ENCODE measurements around the gene ZFP37.
"Not testable (repeated sequence)": the region's sequence is repeated elsewhere in the genome, so short reads cannot be mapped to it uniquely, and the experiment has no call there.

Gene ZFP37

GRCh38 chr9:113056191-113057106 lies at the start of gene ZFP37:
Gene ZFP37, minus strand, starts transcription at chr9:113056724. Its CDS starts 36 bp downstream, at chr9:113056688.
- peak; percentile 81 for DNase-seq (ENCODE audit: low spot score)

DNA sequence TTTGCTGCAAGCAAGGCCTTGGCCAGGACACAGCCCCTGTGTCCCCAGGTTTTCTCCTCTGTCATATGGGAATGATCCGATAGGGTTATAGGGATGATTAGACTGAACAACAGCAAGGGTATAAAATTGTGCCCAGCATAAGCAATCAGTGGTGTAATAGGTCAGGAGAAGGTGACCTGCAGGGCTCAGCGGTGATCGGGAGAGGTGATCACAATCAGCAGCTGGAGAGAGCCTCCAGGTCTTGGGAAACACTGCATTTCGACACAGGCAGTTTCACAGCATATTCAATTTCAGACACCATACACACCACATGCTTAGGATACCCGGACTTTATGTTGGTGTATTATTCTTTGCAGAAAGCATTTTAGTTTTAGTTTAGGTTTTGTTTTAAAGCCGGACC lies 48.8 kb upstream of the ZFP37 start:
- not testable (repeated sequence) for DNase-seq (ENCODE audit: low spot score)

DNA sequence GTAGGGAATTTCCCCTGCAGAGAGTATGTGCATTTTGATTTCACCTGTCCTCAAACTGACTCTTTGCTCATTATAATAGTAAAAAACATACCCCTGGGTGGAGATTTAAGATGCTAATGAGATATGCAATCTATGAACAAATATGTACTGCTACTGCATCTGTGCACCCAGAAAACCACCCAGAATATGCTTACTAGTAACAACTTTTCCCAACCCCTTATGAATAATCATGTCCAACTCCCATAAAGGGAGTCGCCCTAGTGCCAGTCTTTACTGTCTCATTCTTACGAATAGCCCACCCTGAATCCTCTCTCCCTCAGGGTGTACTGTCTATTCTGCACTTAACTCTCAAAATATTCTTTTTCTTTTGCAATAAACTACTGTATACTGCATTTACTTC lies 39.0 kb upstream of the ZFP37 start:
- no peak for DNase-seq (ENCODE audit: low spot score)

DNA sequence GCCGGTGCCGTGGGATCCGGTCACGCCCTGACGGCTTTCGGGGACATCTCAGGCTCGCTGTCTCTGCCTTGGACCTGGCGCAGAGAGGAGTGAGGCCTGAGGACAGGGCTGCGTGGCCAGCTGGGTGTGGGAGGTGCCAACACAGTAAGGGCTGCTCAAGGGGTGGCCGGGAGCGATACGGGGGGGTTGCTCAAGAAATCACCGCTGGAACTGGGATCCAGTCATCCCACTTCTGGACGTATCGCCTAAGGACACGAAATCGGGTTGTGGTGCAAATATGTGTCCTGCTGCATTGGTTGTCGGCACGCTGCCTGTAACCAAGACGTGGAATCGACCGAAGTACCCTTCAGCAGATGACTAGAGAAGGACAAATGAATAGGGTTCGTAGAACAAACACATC lies 33.4 kb upstream of the ZFP37 start:
- DNase-seq (ENCODE audit: low spot score) = not testable (repeated sequence)

- DNase-seq (ENCODE audit: low spot score) = not testable (repeated sequence)
Observed at GRCh38 chr9:113089143-113089505, 32.6 kb upstream of the ZFP37 start.

GRCh38 chr9:113088456-113089142 lies 32.1 kb upstream of the ZFP37 start:
- not testable (repeated sequence) for DNase-seq (ENCODE audit: low spot score)

- not testable (repeated sequence) for DNase-seq (ENCODE audit: low spot score)
Observed at GRCh38 chr9:113062932-113063310, 6.4 kb upstream of the ZFP37 start.

GRCh38 chr9:113062256-113062931 lies 5.9 kb upstream of the ZFP37 start:
- DNase-seq (ENCODE audit: low spot score) = not testable (repeated sequence)

- not testable (repeated sequence) for DNase-seq (ENCODE audit: low spot score)
Observed at GRCh38 chr9:113061072-113061850, 4.7 kb upstream of the ZFP37 start.

- DNase-seq (ENCODE audit: low spot score) = peak; percentile 3
Observed at GRCh38 chr9:113059581-113060284, 3.2 kb upstream of the ZFP37 start.

DNA sequence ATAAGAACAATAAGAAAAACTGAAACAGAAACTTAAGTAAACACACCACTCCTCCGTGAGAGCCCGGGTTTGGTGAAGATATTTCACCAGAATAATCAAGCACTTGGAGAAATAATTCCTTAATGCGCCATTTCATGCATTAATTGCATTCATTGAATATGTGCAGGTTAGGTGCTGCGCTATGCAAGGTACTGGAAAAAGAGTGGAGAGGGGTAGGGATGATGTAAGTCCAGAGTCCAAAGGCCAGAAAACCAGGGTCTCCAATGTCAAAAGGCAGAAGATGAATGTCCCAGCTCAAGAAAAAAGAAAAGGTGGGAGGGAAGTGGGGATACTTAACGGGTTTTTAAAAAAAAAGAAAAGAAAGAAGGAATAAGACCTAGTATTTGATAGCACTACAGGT lies 669 bp upstream of the ZFP37 start:
- no peak for DNase-seq (ENCODE audit: low spot score)

DNA sequence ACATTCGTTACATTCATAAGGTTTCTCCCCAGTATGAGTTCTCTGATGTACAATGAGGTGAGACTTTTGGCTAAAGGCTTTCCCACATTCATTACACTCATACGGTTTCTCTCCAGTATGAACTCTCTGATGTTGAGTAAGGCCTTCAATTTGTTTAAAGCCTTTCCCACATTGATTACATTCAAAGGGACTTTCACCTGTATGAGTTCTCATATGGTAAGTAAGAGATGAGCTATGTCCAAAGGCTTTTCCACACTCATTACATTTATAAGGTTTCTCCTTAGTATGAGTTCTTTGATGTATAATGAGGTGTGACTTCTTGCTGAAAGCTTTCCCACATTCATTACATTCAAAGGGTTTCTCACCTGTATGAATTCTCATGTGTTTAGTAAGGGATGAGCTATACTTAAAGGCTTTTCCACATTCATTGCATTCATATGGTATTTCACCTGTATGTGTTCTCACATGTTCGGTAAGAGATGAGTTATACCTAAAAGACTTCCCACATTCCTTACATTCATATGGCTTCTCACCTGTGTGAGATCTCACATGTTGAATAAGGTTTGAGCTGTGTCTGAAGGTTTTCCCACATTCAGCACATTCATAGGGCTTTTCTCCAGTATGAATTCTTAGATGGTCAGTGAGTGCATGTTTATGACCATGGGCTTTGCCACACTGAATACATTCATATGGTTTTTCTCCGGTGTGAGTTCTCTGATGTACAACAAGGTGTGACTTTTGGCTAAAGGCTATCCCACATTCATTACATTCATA lies 13.5 kb downstream of the ZFP37 start:
- DNase-seq (ENCODE audit: low spot score) = no peak

GRCh38 chr9:113026200-113026599 lies 30.3 kb downstream of the ZFP37 start:
- no peak for DNase-seq (ENCODE audit: low spot score)

GRCh38 chr9:113018247-113018646 lies 38.3 kb downstream of the ZFP37 start:
- DNase-seq (ENCODE audit: low spot score) = no peak

DNA sequence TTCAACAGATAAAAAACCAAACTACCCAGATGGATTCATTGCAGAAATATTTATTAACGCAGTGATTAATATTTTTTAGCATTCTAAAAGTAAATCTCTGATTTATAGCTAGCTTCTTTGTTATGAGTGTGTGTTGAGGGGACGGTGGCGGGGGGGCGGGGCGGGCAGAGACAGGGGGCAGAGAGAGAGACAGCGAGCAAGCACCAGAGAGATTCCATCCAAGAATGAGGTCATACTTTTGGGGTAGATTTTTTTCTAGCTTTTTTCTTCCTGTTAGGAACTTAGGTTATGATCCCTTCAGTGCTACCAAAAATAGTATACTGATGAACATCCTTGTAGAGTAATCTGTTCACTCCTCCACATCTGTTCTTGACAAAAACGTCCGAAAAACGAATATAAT lies 44.0 kb downstream of the ZFP37 start:
- no peak for DNase-seq (ENCODE audit: low spot score)

GRCh38 chr9:113011911-113012381 lies 44.6 kb downstream of the ZFP37 start, which contains the start of gene ZNF883:
Gene ZNF883, minus strand, starts transcription at chr9:113012192.
- peak; percentile 27 for DNase-seq (ENCODE audit: low spot score)

DNA sequence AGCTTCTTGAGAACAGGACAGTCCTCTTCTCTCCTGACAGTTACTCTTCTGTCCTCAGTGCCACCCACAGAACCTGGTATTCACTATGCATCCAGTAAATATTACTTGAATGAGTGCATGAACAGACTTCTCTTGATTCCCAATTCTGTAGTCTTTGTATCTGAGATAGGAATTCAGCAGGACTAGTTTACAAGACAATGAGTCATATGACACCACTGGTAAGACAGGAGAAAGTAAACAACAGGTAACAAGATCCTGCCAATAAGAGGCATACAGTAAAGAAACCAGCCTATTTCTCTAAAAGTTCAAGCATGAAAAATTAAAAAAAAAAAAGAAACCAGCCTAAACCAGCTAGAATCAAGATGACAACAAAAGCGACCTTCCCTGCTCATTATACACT lies 50.7 kb downstream of the ZFP37 start:
- DNase-seq (ENCODE audit: low spot score) = no peak

DNA sequence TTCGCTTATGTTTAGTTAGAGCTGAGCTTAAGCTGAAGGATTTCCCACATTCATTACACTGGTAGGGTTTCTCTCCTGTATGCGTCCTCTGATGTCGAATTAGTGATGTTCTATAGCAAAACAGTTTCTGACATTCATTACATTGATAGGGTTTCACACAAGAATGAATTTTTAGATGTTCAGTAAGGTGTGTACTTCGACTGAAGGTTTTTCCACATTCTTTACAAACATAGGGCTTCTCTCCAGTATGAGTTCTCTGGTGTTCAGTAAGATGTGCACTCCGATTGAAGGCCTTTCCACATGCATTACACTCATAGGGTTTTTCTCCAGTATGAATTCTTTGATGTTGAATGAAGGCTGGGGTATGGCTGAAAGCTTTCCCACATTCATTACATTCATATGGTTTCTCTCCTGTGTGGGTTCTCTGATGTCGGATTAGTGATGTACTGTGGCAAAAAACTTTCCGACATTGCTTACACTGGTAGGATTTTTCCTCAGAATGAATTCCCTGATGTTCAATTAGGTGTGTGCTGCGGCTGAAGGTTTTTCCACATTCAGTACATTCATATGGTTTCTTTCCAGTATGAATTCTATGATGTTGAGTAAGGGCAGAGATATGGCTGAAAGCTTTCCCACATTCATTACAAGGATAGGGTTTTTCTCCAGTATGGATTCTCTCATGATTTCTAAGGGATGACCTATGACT lies 59.1 kb downstream of the ZFP37 start:
- DNase-seq (ENCODE audit: low spot score) = no peak
